ENCODE results near the gene ABCF2. TPM values are rescaled to one million over a fixed set of nuclear protein-coding genes. Genes with fewer than 3 reads are reported as not detected.

The ABCF2 gene
- total RNA-seq: 30.5 TPM
- long read RNA-seq, transcript ABCF2-201 (15 exons, 3,546 nt): major isoform, 116 of 116 reads
- long read RNA-seq, partial matches to known transcripts: 0 of 116 reads
- long read RNA-seq, other reads (novel, unspliced or antisense): 0 of 116 reads

- no peaks in the 10 kb centered on the region for H3K27me3 ChIP-seq (ENCODE audit: low read depth)
- H3K9me3 ChIP-seq (replicated peaks): no peaks in the 10 kb centered on the region
- H3K4me1 ChIP-seq: peaks cover 39% of the 10 kb centered on the region
- TF ChIP-seq CTCF (IDR thresholded peaks at IDR 0.05; ENCODE audit: borderline replicate concordance): no peak
- peak within 1 kb of the TSS; percentile 91 for H3K27ac ChIP-seq (replicated peaks)
- H3K4me3 ChIP-seq: peak within 1 kb of the TSS; percentile 93
- intact Hi-C loops (cut with micrococcal nuclease): no loop called here
- H3K36me3 ChIP-seq: peaks cover 29% of the 10 kb centered on the region
- peak; percentile 99 for DNase-seq
These were observed at the start of gene ABCF2 for GRCh38 chr7:151226875-151227782. Gene ABCF2, minus strand, starts transcription at chr7:151227205. Its CDS starts 747 bp downstream, at chr7:151226458.

- H3K4me1 ChIP-seq: peaks cover 23% of the 10 kb centered on the region
- H3K27ac ChIP-seq (replicated peaks): no peak overlapping the region
- intact Hi-C loops (cut with micrococcal nuclease): no loop called here
- H3K4me3 ChIP-seq: peak overlapping the region; percentile 62
- no peaks in the 10 kb centered on the region for H3K36me3 ChIP-seq
- DNase-seq: no peak
- no peak for TF ChIP-seq CTCF (IDR thresholded peaks at IDR 0.05; ENCODE audit: borderline replicate concordance)
- no peaks in the 10 kb centered on the region for H3K9me3 ChIP-seq (replicated peaks)
- H3K27me3 ChIP-seq (ENCODE audit: low read depth): peaks cover 34% of the 10 kb centered on the region
These were observed 49.0 kb upstream of the ABCF2 start for GRCh38 chr7:151275813-151276577.

- no peak overlapping the region for H3K4me3 ChIP-seq
- no peaks in the 10 kb centered on the region for H3K9me3 ChIP-seq (replicated peaks)
- peaks cover 23% of the 10 kb centered on the region for H3K4me1 ChIP-seq
- H3K27ac ChIP-seq (replicated peaks): no peak overlapping the region
- intact Hi-C loops (cut with micrococcal nuclease): no loop called here
- no peaks in the 10 kb centered on the region for H3K36me3 ChIP-seq
- no peak for TF ChIP-seq CTCF (IDR thresholded peaks at IDR 0.05; ENCODE audit: borderline replicate concordance)
- H3K27me3 ChIP-seq (ENCODE audit: low read depth): peaks cover 28% of the 10 kb centered on the region
- DNase-seq: no peak
These were observed 48.2 kb upstream of the ABCF2 start for GRCh38 chr7:151274936-151275812.

GRCh38 chr7:151274396-151274795 lies 47.4 kb upstream of the ABCF2 start:
- intact Hi-C loops (cut with micrococcal nuclease): no loop called here
- no peak for DNase-seq
- no peak for TF ChIP-seq CTCF (IDR thresholded peaks at IDR 0.05; ENCODE audit: borderline replicate concordance)
- H3K9me3 ChIP-seq (replicated peaks): no peaks in the 10 kb centered on the region
- peaks cover 21% of the 10 kb centered on the region for H3K27me3 ChIP-seq (ENCODE audit: low read depth)
- H3K36me3 ChIP-seq: no peaks in the 10 kb centered on the region
- peaks cover 23% of the 10 kb centered on the region for H3K4me1 ChIP-seq
- H3K27ac ChIP-seq (replicated peaks): no peak overlapping the region
- H3K4me3 ChIP-seq: no peak overlapping the region

Measured in left ventricle myocardium inferior (tissue), 1 donor.